Trophoblast cell (in vitro differentiated cells and primary cell): ENCODE measurements around the gene POC1B.

Experiments used
- DNase-seq, 2 donors: peaks; one replicate each; pipeline ENCODE4 v3.0.0-alpha.2; 2016
- H2AFZ ChIP-seq: 2 replicates; pipeline ENCODE4 v1.6.1; 2013; ENCODE audit warnings: low read length, moderate library complexity, mild to moderate bottlenecking; ENCODE audit not compliant: insufficient read depth, poor library complexity
- H2AK5ac ChIP-seq: 2 replicates; pipeline ENCODE4 v1.6.1; 2013; ENCODE audit warnings: mild to moderate bottlenecking, low read length
- H2BK120ac ChIP-seq: 2 replicates; pipeline ENCODE4 v1.6.1; 2013; ENCODE audit warnings: low read length, mild to moderate bottlenecking, moderate library complexity; ENCODE audit not compliant: insufficient read depth, poor library complexity
- H2BK12ac ChIP-seq: 2 replicates; pipeline ENCODE4 v1.6.1; 2013; ENCODE audit warnings: mild to moderate bottlenecking, low read length, moderate library complexity
- H2BK5ac ChIP-seq: 2 replicates; pipeline ENCODE4 v1.6.1; 2013; ENCODE audit warnings: low read length, low read depth, moderate library complexity, mild to moderate bottlenecking; ENCODE audit not compliant: poor library complexity
- H3K14ac ChIP-seq: 2 replicates; pipeline ENCODE4 v1.6.1; 2013; ENCODE audit warnings: mild to moderate bottlenecking, low read length
- H3K18ac ChIP-seq: 2 replicates; pipeline ENCODE4 v1.6.1; 2013; ENCODE audit warnings: mild to moderate bottlenecking, low read length
- H3K23ac ChIP-seq: 2 replicates; pipeline ENCODE4 v1.6.1; 2013; ENCODE audit warnings: low read length
- H3K27ac ChIP-seq: 2 replicates; pipeline ENCODE4 v1.5.1; 2013; ENCODE audit warnings: low read depth, mild to moderate bottlenecking, inconsistent platforms, low read length, moderate library complexity
- H3K27me3 ChIP-seq: 2 replicates; pipeline ENCODE4 v1.6.1; 2013; ENCODE audit warnings: inconsistent platforms, mild to moderate bottlenecking, low read length, moderate library complexity; ENCODE audit not compliant: insufficient read depth
- H3K36me3 ChIP-seq, 2 experiments: 1 replicate in 1 of 2; 2 replicates in 1 of 2; pipeline ENCODE4 v1.6.1; 2013; ENCODE audit warnings: low read length in 2 of 2, mild to moderate bottlenecking in 2 of 2, moderate library complexity in 1 of 2; ENCODE audit not compliant: insufficient read depth in 2 of 2, control insufficient read depth in 1 of 2
- H3K4ac ChIP-seq: 2 replicates; pipeline ENCODE4 v1.6.1; 2013; ENCODE audit warnings: low read depth, mild to moderate bottlenecking, low read length, moderate library complexity
- H3K4me1 ChIP-seq, 2 experiments: 1 replicate in 1 of 2; 2 replicates in 1 of 2; pipeline ENCODE4 v1.6.1; 2013; ENCODE audit warnings: low read length in 2 of 2, mild to moderate bottlenecking in 2 of 2, moderate library complexity in 1 of 2; ENCODE audit not compliant: insufficient read depth in 2 of 2, control insufficient read depth in 1 of 2
- H3K4me2 ChIP-seq: 2 replicates; pipeline ENCODE4 v1.6.1; 2013; ENCODE audit warnings: inconsistent platforms, mild to moderate bottlenecking, low read length, moderate library complexity
- H3K4me3 ChIP-seq: 2 replicates; pipeline ENCODE4 v1.5.1; 2013; ENCODE audit warnings: mild to moderate bottlenecking, low read depth, low read length, inconsistent platforms
- H3K79me1 ChIP-seq: one replicate; pipeline ENCODE4 v1.6.1; 2013; ENCODE audit warnings: low read length
- H3K79me2 ChIP-seq: 2 replicates; pipeline ENCODE4 v1.6.1; 2013; ENCODE audit warnings: low read length, mild to moderate bottlenecking; ENCODE audit not compliant: control insufficient read depth, insufficient read depth, poor library complexity
- H3K9ac ChIP-seq: 2 replicates; pipeline ENCODE4 v1.6.1; 2013; ENCODE audit warnings: mild to moderate bottlenecking, low read length
- H3K9me3 ChIP-seq: 2 replicates; pipeline ENCODE4 v1.6.1; 2013; ENCODE audit warnings: low read depth, mild to moderate bottlenecking, control low read depth, inconsistent platforms, low read length; ENCODE audit not compliant: insufficient read depth
- H4K12ac ChIP-seq: 2 replicates; pipeline ENCODE4 v1.6.1; 2013; ENCODE audit warnings: low read depth, mild to moderate bottlenecking, low read length, moderate library complexity
- H4K8ac ChIP-seq: 2 replicates; pipeline ENCODE4 v1.6.1; 2013; ENCODE audit warnings: low read depth, mild to moderate bottlenecking, low read length, moderate library complexity
- H4K91ac ChIP-seq: one replicate; pipeline ENCODE4 v1.6.1; 2013; ENCODE audit warnings: low read depth, mild to moderate bottlenecking, low read length, moderate library complexity
- WGBS: extraction: QIAGEN DNeasy Blood & Tissue Kit; methylation state at CpG from one replicate; pipeline ENCODE4 v1.1.7; 2013; ENCODE audit warnings: missing lambda C conversion rate; ENCODE audit not compliant: insufficient read length, insufficient coverage; ENCODE audit errors: extremely low coverage; 5-methylcytosine and 5-hydroxymethylcytosine counted together

The POC1B gene

DNA sequence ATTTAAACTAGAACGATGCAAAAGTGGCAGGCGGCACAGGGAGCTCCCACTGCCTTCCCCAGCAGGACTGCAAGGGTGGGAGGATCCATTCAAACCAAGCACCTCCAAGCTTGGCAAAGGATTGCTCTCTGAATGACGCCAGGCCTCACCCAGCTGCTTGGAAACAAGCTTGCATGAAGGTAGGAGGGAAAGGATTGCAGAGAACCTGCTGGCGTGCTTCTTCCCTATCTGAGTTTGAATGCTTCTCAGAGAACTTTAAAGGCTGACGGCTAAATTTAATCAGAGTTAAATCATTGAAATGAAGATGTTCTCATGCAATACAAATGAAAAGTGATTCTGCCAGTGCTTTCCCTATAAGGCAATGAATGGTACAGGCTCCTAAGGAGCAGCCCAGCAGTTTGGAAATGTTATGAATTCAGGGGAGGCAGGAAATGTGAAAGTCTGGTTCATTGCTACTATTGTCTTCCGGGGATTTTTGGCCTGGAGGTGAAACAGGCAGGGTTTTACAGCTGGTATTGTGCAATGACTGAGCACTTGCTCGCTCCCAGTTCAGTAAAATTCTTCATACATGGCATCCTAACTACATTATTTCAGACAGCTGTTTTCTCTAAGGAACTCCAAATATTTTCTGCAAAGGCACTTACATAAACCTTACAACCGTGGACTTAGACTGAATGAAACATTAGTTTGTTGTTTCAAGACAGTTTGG lies 141.6 kb downstream of the POC1B start:
- no peak overlapping the region for H3K4ac ChIP-seq
- H3K4me1 ChIP-seq: peaks cover 13 to 20% of the 10 kb centered on the region in 2 experiments
- no peak overlapping the region for H4K12ac ChIP-seq
- peaks cover 5% of the 10 kb centered on the region for H3K79me1 ChIP-seq
- H3K18ac ChIP-seq: peak overlapping the region; percentile 52
- H2AFZ ChIP-seq: no peak overlapping the region
- peak overlapping the region; percentile 80 for H4K91ac ChIP-seq
- H2AK5ac ChIP-seq: peak overlapping the region; percentile 54
- peak overlapping the region; percentile 77 for H2BK120ac ChIP-seq
- peak overlapping the region; percentile 90 for H2BK12ac ChIP-seq
- no CpG with 5 or more reads among the region's 8 CpGs for WGBS
- no peak overlapping the region for H3K4me2 ChIP-seq
- H3K79me2 ChIP-seq: peaks cover 1% of the 10 kb centered on the region
- no peak overlapping the region for H3K23ac ChIP-seq
- H3K36me3 ChIP-seq: no peaks in the 10 kb centered on the region
- no peaks in the 10 kb centered on the region for H3K9me3 ChIP-seq
- no peak overlapping the region for H3K4me3 ChIP-seq
- H3K9ac ChIP-seq: no peak overlapping the region
- H3K27me3 ChIP-seq: no peaks in the 10 kb centered on the region
- peak; percentile 84 to 93 for DNase-seq
- H2BK5ac ChIP-seq: peak overlapping the region; percentile 65
- peak overlapping the region; percentile 67 for H3K27ac ChIP-seq
- peak overlapping the region; percentile 73 for H3K14ac ChIP-seq
- H4K8ac ChIP-seq: peak overlapping the region; percentile 62

- no CpG with 5 or more reads among the region's 6 CpGs for WGBS
- no peaks in the 10 kb centered on the region for H3K9me3 ChIP-seq
- peak overlapping the region; percentile 90 for H2BK12ac ChIP-seq
- no peak overlapping the region for H3K23ac ChIP-seq
- peaks cover 13 to 20% of the 10 kb centered on the region in 2 experiments for H3K4me1 ChIP-seq
- H2BK5ac ChIP-seq: no peak overlapping the region
- no peak overlapping the region for H3K4me2 ChIP-seq
- peak overlapping the region; percentile 77 for H2BK120ac ChIP-seq
- no peaks in the 10 kb centered on the region for H3K36me3 ChIP-seq
- no peak overlapping the region for H4K12ac ChIP-seq
- H3K27ac ChIP-seq: peak overlapping the region; percentile 67
- peak overlapping the region; percentile 73 for H3K14ac ChIP-seq
- H3K9ac ChIP-seq: no peak overlapping the region
- H3K18ac ChIP-seq: peak overlapping the region; percentile 52
- H3K27me3 ChIP-seq: no peaks in the 10 kb centered on the region
- H2AK5ac ChIP-seq: no peak overlapping the region
- no peak overlapping the region for H3K4ac ChIP-seq
- H3K79me1 ChIP-seq: peaks cover 5% of the 10 kb centered on the region
- peak overlapping the region; percentile 80 for H4K91ac ChIP-seq
- peak overlapping the region; percentile 14 for H2AFZ ChIP-seq
- H3K4me3 ChIP-seq: no peak overlapping the region
- H4K8ac ChIP-seq: peak overlapping the region; percentile 62
- peaks cover 1% of the 10 kb centered on the region for H3K79me2 ChIP-seq
- DNase-seq: peak; percentile 47 to 82
Observed at GRCh38 chr12:89383235-89384049, 142.4 kb downstream of the POC1B start.

GRCh38 chr12:89382328-89382727 lies 143.5 kb downstream of the POC1B start:
- Histone ChIP-seq H3K4me1 (peaks cover 13 to 20% of the 10 kb centered on the region in 2 experiments), H2BK5ac (no peak overlapping the region), H3K4ac (no peak overlapping the region), H2AK5ac (no peak overlapping the region), H3K14ac (no peak overlapping the region), H3K18ac (no peak overlapping the region), H3K79me1 (peaks cover 5% of the 10 kb centered on the region), H3K36me3 (no peaks in the 10 kb centered on the region), H2BK12ac (no peak overlapping the region), H2AFZ (no peak overlapping the region), H3K4me2 (no peak overlapping the region), H3K27me3 (no peaks in the 10 kb centered on the region), H3K9ac (no peak overlapping the region), H3K27ac (no peak overlapping the region), H3K23ac (no peak overlapping the region), H3K79me2 (peaks cover 1% of the 10 kb centered on the region), H3K4me3 (no peak overlapping the region), H3K9me3 (no peaks in the 10 kb centered on the region), H4K91ac (no peak overlapping the region), H4K8ac (no peak overlapping the region), H4K12ac (no peak overlapping the region), H2BK120ac (no peak overlapping the region)
- DNase-seq: no peak
- no CpG with 5 or more reads among the region's 5 CpGs for WGBS

- Histone ChIP-seq H2AK5ac (no peak overlapping the region), H3K4me2 (no peak overlapping the region), H2AFZ (no peak overlapping the region), H4K12ac (no peak overlapping the region), H3K4me3 (no peak overlapping the region), H3K14ac (no peak overlapping the region), H3K79me1 (peaks cover 5% of the 10 kb centered on the region), H3K23ac (no peak overlapping the region), H3K4ac (no peak overlapping the region), H3K9me3 (no peaks in the 10 kb centered on the region), H3K9ac (no peak overlapping the region), H4K91ac (no peak overlapping the region), H3K36me3 (no peaks in the 10 kb centered on the region), H2BK120ac (no peak overlapping the region), H2BK5ac (no peak overlapping the region), H3K4me1 (peaks cover 6 to 14% of the 10 kb centered on the region in 2 experiments), H3K27me3 (no peaks in the 10 kb centered on the region), H3K18ac (no peak overlapping the region), H4K8ac (no peak overlapping the region), H3K27ac (no peak overlapping the region), H3K79me2 (peaks cover 1% of the 10 kb centered on the region), H2BK12ac (no peak overlapping the region)
- DNase-seq: no peak
- WGBS: no CpG with 5 or more reads among the region's 5 CpGs
Observed at GRCh38 chr12:89379839-89380467, 145.9 kb downstream of the POC1B start.
